H9 (cell line): ENCODE measurements around the gene OTUB1. TPM values are rescaled to one million over a fixed set of nuclear protein-coding genes. Genes with fewer than 3 reads are reported as not detected.
"Not testable (repeated sequence)": the region's sequence is repeated elsewhere in the genome, so short reads cannot be mapped to it uniquely, and the experiment has no call there.

Experiments
- DNase-seq: peaks from one replicate; pipeline ENCODE4 v3.0.0-alpha.2; 2017
- H2AFZ ChIP-seq: one replicate; pipeline ENCODE4 v1.6.1; 2013; ENCODE audit warnings: mild to moderate bottlenecking, low read length, control low read depth, moderate library complexity
- H2AK5ac ChIP-seq: 2 replicates; pipeline ENCODE4 v1.6.1; 2013; ENCODE audit warnings: low read length, control low read depth, mixed read lengths; ENCODE audit not compliant: insufficient read length
- H2BK120ac ChIP-seq: one replicate; pipeline ENCODE4 v1.6.1; 2013; ENCODE audit warnings: low read depth, mild to moderate bottlenecking, low read length, control low read depth, inconsistent platforms; ENCODE audit not compliant: poor library complexity, severe bottlenecking
- H2BK12ac ChIP-seq: 2 replicates; pipeline ENCODE4 v1.6.1; 2013; ENCODE audit warnings: low read length, control low read depth, mixed read lengths, low read depth; ENCODE audit not compliant: insufficient read length
- H2BK15ac ChIP-seq: 2 replicates; pipeline ENCODE4 v1.6.1; 2013; ENCODE audit warnings: low read depth, low read length, control low read depth
- H2BK20ac ChIP-seq: one replicate; pipeline ENCODE4 v1.6.1; 2013; ENCODE audit warnings: low read depth, mild to moderate bottlenecking, low read length, control low read depth, inconsistent platforms; ENCODE audit not compliant: poor library complexity, severe bottlenecking
- H2BK5ac ChIP-seq: 2 replicates; pipeline ENCODE4 v1.6.1; 2013; ENCODE audit warnings: low read length, control low read depth, mixed read lengths; ENCODE audit not compliant: insufficient read length
- H3K14ac ChIP-seq: 2 replicates; pipeline ENCODE4 v1.6.1; 2013; ENCODE audit warnings: low read length, control low read depth; ENCODE audit not compliant: insufficient read depth
- H3K18ac ChIP-seq: 2 replicates; pipeline ENCODE4 v1.6.1; 2013; ENCODE audit warnings: low read depth, mild to moderate bottlenecking, mixed read lengths, low read length, control low read depth; ENCODE audit not compliant: insufficient read length
- H3K23ac ChIP-seq: 2 replicates; pipeline ENCODE4 v1.6.1; 2013; ENCODE audit warnings: low read length, control low read depth, mixed read lengths, low read depth; ENCODE audit not compliant: insufficient read length
- H3K23me2 ChIP-seq: 2 replicates; pipeline ENCODE4 v1.6.1; 2013; ENCODE audit warnings: low read depth, mild to moderate bottlenecking, mixed read lengths, low read length, control low read depth; ENCODE audit not compliant: insufficient read length, poor library complexity, severe bottlenecking
- H3K27ac ChIP-seq: 2 replicates; pipeline ENCODE4 v1.5.1; 2013; ENCODE audit warnings: low read length, control low read depth, mixed read lengths, low read depth; ENCODE audit not compliant: insufficient read length
- H3K27me3 ChIP-seq: 2 replicates; pipeline ENCODE4 v1.6.1; 2013; ENCODE audit warnings: low read length, control low read depth, inconsistent platforms; ENCODE audit not compliant: insufficient read depth
- H3K4ac ChIP-seq: 2 replicates; pipeline ENCODE4 v1.6.1; 2013; ENCODE audit warnings: low read depth, mild to moderate bottlenecking, control low read depth, inconsistent platforms, low read length, moderate library complexity
- H3K4me1 ChIP-seq: 2 replicates; pipeline ENCODE4 v1.6.1; 2013; ENCODE audit warnings: low read length, control low read depth, inconsistent platforms; ENCODE audit not compliant: insufficient read depth
- H3K4me2 ChIP-seq: 2 replicates; pipeline ENCODE4 v1.6.1; 2013; ENCODE audit warnings: low read length, control low read depth, mixed read lengths; ENCODE audit not compliant: insufficient read length, insufficient read depth
- H3K56ac ChIP-seq: 2 replicates; pipeline ENCODE4 v1.6.1; 2013; ENCODE audit warnings: low read depth, mild to moderate bottlenecking, mixed read lengths, low read length, control low read depth; ENCODE audit not compliant: insufficient read length
- H3K79me1 ChIP-seq: 2 replicates; pipeline ENCODE4 v1.6.1; 2013; ENCODE audit warnings: low read depth, mild to moderate bottlenecking, moderate library complexity, low read length, control low read depth, inconsistent platforms; ENCODE audit not compliant: insufficient read depth, poor library complexity, severe bottlenecking
- H3K79me2 ChIP-seq: 2 replicates; pipeline ENCODE4 v1.6.1; 2013; ENCODE audit warnings: low read length, control low read depth, inconsistent platforms; ENCODE audit not compliant: insufficient read depth
- H3K9ac ChIP-seq: 2 replicates; pipeline ENCODE4 v1.6.1; 2013; ENCODE audit warnings: low read length, control low read depth, mixed read lengths; ENCODE audit not compliant: insufficient read length; ENCODE audit errors: extremely low read depth
- H3K9me3 ChIP-seq: one replicate; pipeline ENCODE4 v1.6.1; 2013; ENCODE audit warnings: low read depth, low read length, inconsistent platforms; ENCODE audit not compliant: control insufficient read depth
- H3T11ph ChIP-seq: one replicate; pipeline ENCODE4 v1.6.1; 2013; ENCODE audit warnings: mild to moderate bottlenecking, low read length, control low read depth, inconsistent platforms
- H4K20me1 ChIP-seq: one replicate; pipeline ENCODE4 v1.6.1; 2013; ENCODE audit not compliant: control insufficient read depth, insufficient read length, insufficient read depth
- H4K5ac ChIP-seq: 2 replicates; pipeline ENCODE4 v1.6.1; 2013; ENCODE audit warnings: low read depth, mild to moderate bottlenecking, mixed read lengths, low read length, control low read depth; ENCODE audit not compliant: insufficient read length
- H4K8ac ChIP-seq: replicated peaks from 2 replicates; pipeline ENCODE4 v1.6.1; 2013; ENCODE audit warnings: low read length, control low read depth, mixed read lengths, low read depth; ENCODE audit not compliant: insufficient read length
- H4K91ac ChIP-seq: 2 replicates; pipeline ENCODE4 v1.6.1; 2013; ENCODE audit warnings: low read depth, mild to moderate bottlenecking, moderate library complexity, mixed read lengths, low read length, control low read depth; ENCODE audit not compliant: insufficient read length
- H3K27ac Mint-ChIP-seq, 3 experiments: 2 replicates in 2 of 3; 3 replicates in 1 of 3; pipeline ENCODE4 v1.8.0; 2020 to 2021; ENCODE audit warnings: mixed read lengths in 3 of 3, mild to moderate bottlenecking in 1 of 3, moderate library complexity in 1 of 3
- H3K27me3 Mint-ChIP-seq: 2 replicates; pipeline ENCODE4 v1.8.0; 2021; ENCODE audit warnings: low read depth, mild to moderate bottlenecking, moderate library complexity, mixed read lengths
- H3K36me3 Mint-ChIP-seq, 3 experiments: 2 replicates in 2 of 3; 3 replicates in 1 of 3; pipeline ENCODE4 v1.8.0; 2020 to 2021; ENCODE audit warnings: low read depth in 3 of 3, mixed read lengths in 3 of 3; ENCODE audit not compliant: insufficient read depth in 1 of 3
- H3K4me1 Mint-ChIP-seq, 2 experiments: 2 replicates each; pipeline ENCODE4 v1.8.0; 2020; ENCODE audit warnings: mixed read lengths in 2 of 2
- H3K4me3 Mint-ChIP-seq, 2 experiments: 2 replicates in 1 of 2; 3 replicates in 1 of 2; pipeline ENCODE4 v1.8.0; 2020 to 2021; ENCODE audit warnings: mild to moderate bottlenecking in 2 of 2, mixed read lengths in 2 of 2, moderate library complexity in 1 of 2
- H3K9me3 Mint-ChIP-seq, 2 experiments: 2 replicates in 1 of 2; 3 replicates in 1 of 2; pipeline ENCODE4 v1.8.0; 2020; ENCODE audit warnings: mild to moderate bottlenecking in 2 of 2, mixed read lengths in 2 of 2, moderate library complexity in 1 of 2
- WGBS: extraction: QIAGEN DNeasy Blood & Tissue Kit; methylation state at CpG from one replicate; pipeline ENCODE4 v1.1.7; 2013; ENCODE audit warnings: missing lambda C conversion rate, low lambda C conversion rate, mixed read lengths; ENCODE audit not compliant: insufficient read length; ENCODE audit errors: extremely low coverage; 5-methylcytosine and 5-hydroxymethylcytosine counted together
- total RNA-seq: library from RNA; stranded (reverse); gene quantifications from 2 replicates; pipeline ENCODE4 v1.2.1, GENCODE V29; 2021
- TF ChIP-seq, protein P1 (sequence below): fragments of 200-600 bp; sonication (generic); conservative IDR thresholded peaks from 3 replicates; pipeline ENCODE4 v1.8.0; 2021; ENCODE audit warnings: antibody characterized with exemption, mild to moderate bottlenecking

OTUB1 gene
- total RNA-seq, 1 experiment from 2014 or later = 114 TPM

DNA sequence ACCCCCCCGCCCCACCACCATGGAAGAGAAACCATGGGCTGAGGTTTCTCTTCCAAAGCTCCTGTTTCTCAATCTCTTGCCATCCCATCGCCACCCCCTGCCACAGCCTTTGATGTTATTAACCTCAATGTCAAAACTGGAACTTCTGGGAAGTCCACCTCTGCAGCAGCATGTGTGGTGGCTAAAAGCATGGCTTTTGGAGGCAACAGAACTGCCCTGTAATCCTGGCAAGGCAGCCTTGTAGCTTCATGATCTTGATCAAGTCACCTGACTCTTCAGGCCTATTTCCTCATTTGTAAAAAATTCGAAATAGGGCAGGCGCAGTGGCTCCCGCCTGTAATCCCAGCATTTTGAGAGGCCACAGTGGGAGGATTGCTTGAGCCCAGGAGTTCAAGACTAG, 15.3 kb upstream of the OTUB1 start:
- peaks cover 56% of the 10 kb centered on the region for H3K27me3 Mint-ChIP-seq
- no peaks in the 10 kb centered on the region for H3K9me3 ChIP-seq
- peaks cover 2% of the 10 kb centered on the region; the same call in 1 of the 2 replicates for H3K4me1 ChIP-seq
- no peak overlapping the region for H2BK12ac ChIP-seq
- no peaks in the 10 kb centered on the region for H3K79me1 ChIP-seq
- H3K27ac Mint-ChIP-seq = no peak overlapping the region
- H3K36me3 Mint-ChIP-seq = peaks cover 5 to 6% (median 5%) of the 10 kb centered on the region in 3 experiments
- H2AFZ ChIP-seq = no peak overlapping the region
- no peak overlapping the region for H4K91ac ChIP-seq
- H2BK15ac ChIP-seq = no peak overlapping the region
- no peaks in the 10 kb centered on the region for H3K27me3 ChIP-seq
- no peak overlapping the region for H3K23ac ChIP-seq
- H3K56ac ChIP-seq = no peak overlapping the region
- H2BK5ac ChIP-seq = no peak overlapping the region
- no peak overlapping the region for H3K4me3 Mint-ChIP-seq
- no peak for DNase-seq
- H3K14ac ChIP-seq = no peak overlapping the region
- H2BK120ac ChIP-seq = no peak overlapping the region
- H3K79me2 ChIP-seq = peaks cover 5% of the 10 kb centered on the region; the same call in 1 of the 2 replicates
- no peak overlapping the region for H4K5ac ChIP-seq
- peaks cover 3 to 4% of the 10 kb centered on the region in 2 experiments for H3K4me1 Mint-ChIP-seq
- no peak overlapping the region for H2BK20ac ChIP-seq
- H3K9ac ChIP-seq = no peak overlapping the region
- TF ChIP-seq, protein P1, sequence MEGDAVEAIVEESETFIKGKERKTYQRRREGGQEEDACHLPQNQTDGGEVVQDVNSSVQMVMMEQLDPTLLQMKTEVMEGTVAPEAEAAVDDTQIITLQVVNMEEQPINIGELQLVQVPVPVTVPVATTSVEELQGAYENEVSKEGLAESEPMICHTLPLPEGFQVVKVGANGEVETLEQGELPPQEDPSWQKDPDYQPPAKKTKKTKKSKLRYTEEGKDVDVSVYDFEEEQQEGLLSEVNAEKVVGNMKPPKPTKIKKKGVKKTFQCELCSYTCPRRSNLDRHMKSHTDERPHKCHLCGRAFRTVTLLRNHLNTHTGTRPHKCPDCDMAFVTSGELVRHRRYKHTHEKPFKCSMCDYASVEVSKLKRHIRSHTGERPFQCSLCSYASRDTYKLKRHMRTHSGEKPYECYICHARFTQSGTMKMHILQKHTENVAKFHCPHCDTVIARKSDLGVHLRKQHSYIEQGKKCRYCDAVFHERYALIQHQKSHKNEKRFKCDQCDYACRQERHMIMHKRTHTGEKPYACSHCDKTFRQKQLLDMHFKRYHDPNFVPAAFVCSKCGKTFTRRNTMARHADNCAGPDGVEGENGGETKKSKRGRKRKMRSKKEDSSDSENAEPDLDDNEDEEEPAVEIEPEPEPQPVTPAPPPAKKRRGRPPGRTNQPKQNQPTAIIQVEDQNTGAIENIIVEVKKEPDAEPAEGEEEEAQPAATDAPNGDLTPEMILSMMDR = no peak
- no peaks in the 10 kb centered on the region for H4K20me1 ChIP-seq
- H3K4me2 ChIP-seq = no peak overlapping the region
- no peak overlapping the region for H3K4ac ChIP-seq
- H4K8ac ChIP-seq = no peak overlapping the region
- H3T11ph ChIP-seq = no peak overlapping the region
- H2AK5ac ChIP-seq = no peak overlapping the region
- no peaks in the 10 kb centered on the region for H3K23me2 ChIP-seq
- H3K9me3 Mint-ChIP-seq = peaks cover 8 to 9% of the 10 kb centered on the region in 2 experiments
- H3K27ac ChIP-seq = no peak overlapping the region
- no peak overlapping the region for H3K18ac ChIP-seq
- WGBS = no CpG with 5 or more reads among the region's 5 CpGs

DNA sequence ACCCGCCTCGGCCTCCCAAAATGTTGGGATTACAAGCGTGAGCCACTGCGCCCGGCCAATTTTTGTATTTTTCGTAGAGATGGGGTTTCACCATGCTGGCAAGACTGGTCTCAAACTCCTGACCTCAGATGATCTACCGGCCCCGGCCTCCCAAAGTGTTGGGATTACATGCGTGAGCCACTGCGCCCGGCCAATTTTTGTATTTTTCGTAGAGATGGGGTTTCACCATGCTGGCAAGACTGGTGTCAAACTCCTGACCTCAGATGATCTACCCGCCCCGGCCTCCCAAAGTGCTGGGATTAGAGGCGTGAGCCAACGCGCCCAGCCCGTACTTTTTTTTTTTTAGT, 12.4 kb upstream of the OTUB1 start:
- H3K79me2 ChIP-seq, H2BK20ac ChIP-seq, H3K4me2 ChIP-seq, H2BK12ac ChIP-seq, H3K9me3 Mint-ChIP-seq, H4K5ac ChIP-seq, H2BK5ac ChIP-seq, DNase-seq, H3K56ac ChIP-seq, H3K4ac ChIP-seq, H4K20me1 ChIP-seq, H3K18ac ChIP-seq, H2AFZ ChIP-seq, H3K23me2 ChIP-seq, H3K23ac ChIP-seq, H2BK15ac ChIP-seq, H3T11ph ChIP-seq, H4K8ac ChIP-seq, H2BK120ac ChIP-seq, H3K14ac ChIP-seq, H3K27me3 ChIP-seq, H2AK5ac ChIP-seq, H3K27ac ChIP-seq, H3K79me1 ChIP-seq, H3K9ac ChIP-seq, H3K4me1 ChIP-seq, H3K9me3 ChIP-seq, H4K91ac ChIP-seq: not testable (repeated sequence)
- Mint-ChIP-seq H3K4me1 (peaks cover 18 to 24% of the 10 kb centered on the region in 2 experiments), H3K27me3 (peaks cover 43% of the 10 kb centered on the region), H3K36me3 (peaks cover 14 to 16% (median 15%) of the 10 kb centered on the region in 3 experiments), H3K4me3 (peak overlapping the region; percentile 100), H3K27ac (peak overlapping the region; percentile 87 to 99 (median 91); a peak in 4 of 7 replicates)
- no CpG with 5 or more reads among the region's 18 CpGs for WGBS
